Activated naive CD8-positive, alpha-beta T cell treated with anti-CD3 and anti-CD28 coated beads, Interleukin-2, amount 10 ng/mL, durations not matched to agents 7 days and 5 days (primary cell): ENCODE results near the gene C1orf21. TPM values are rescaled to one million over a fixed set of nuclear protein-coding genes. Genes with fewer than 3 reads are reported as not detected.
A peak's percentile ranks its signal among the peaks of the same experiment; 100 is the strongest.
"Not testable (repeated sequence)": the region's sequence is repeated elsewhere in the genome, so short reads cannot be mapped to it uniquely, and the experiment has no call there.

Experiments used
- ATAC-seq: fragments of 150-1000 bp; cut with Tn5 transposase; one replicate; pipeline ENCODE4 v1.10.0; 2021; ENCODE audit warnings: low read depth, moderate library complexity
- POLR2A ChIA-PET: fragments of 350-600 bp; sonication (Branson Sonifier 250); formaldehyde crosslinking; loops from one replicate; lab custom pipeline; 2021; ENCODE audit warnings: antibody characterized with exemption; lab: Charles Lee
- DNase-seq: peaks from one replicate; pipeline ENCODE4 v3.0.0; 2021
- H3K27ac Mint-ChIP-seq: one replicate; pipeline ENCODE4 v1.8.0; 2022; ENCODE audit warnings: mild to moderate bottlenecking, mixed read lengths
- H3K27me3 Mint-ChIP-seq: one replicate; pipeline ENCODE4 v1.8.0; 2022; ENCODE audit warnings: mild to moderate bottlenecking, moderate library complexity, mixed read lengths
- H3K36me3 Mint-ChIP-seq: one replicate; pipeline ENCODE4 v1.8.0; 2021; ENCODE audit warnings: mild to moderate bottlenecking, mixed read lengths
- H3K4me1 Mint-ChIP-seq: one replicate; pipeline ENCODE4 v1.8.0; 2021; ENCODE audit warnings: mixed read lengths
- H3K4me3 Mint-ChIP-seq: one replicate; pipeline ENCODE4 v1.8.0; 2022; ENCODE audit warnings: mild to moderate bottlenecking, moderate library complexity, mixed read lengths
- H3K9me3 Mint-ChIP-seq: one replicate; pipeline ENCODE4 v1.8.0; 2021; ENCODE audit warnings: mixed read lengths
- total RNA-seq, 2 experiments: library from RNA; stranded (reverse); gene quantifications; one replicate each; pipeline ENCODE4 v1.2.3, GENCODE V29; 2021

The C1orf21 gene
- total RNA-seq: 10 to 100 TPM in 1 of 2 experiments, 1 to 10 TPM in 1; 9.4 to 12.9 TPM

GRCh38 chr1:184386312-184387068 lies at the start of gene C1orf21:
Gene C1orf21, plus strand, starts transcription at chr1:184387029. Its CDS starts 90,481 bp downstream, at chr1:184477510.
- POLR2A ChIA-PET: interaction anchor here (0.6 to 1.3 kb wide), 3 partner anchors 8 to 44 kb away, joined by 3 to 5 read pairs (median 4); no protein-coding TSS in a partner anchor
- H3K27me3 Mint-ChIP-seq: peaks cover 78% of the 10 kb centered on the region
- H3K9me3 Mint-ChIP-seq: no peaks in the 10 kb centered on the region
- H3K4me1 Mint-ChIP-seq: peaks cover 10% of the 10 kb centered on the region
- peak; percentile 81 for DNase-seq
- no peaks in the 10 kb centered on the region for H3K36me3 Mint-ChIP-seq
- H3K4me3 Mint-ChIP-seq: peak within 1 kb of the TSS; percentile 88
- ATAC-seq: peak; percentile 89
- peak within 1 kb of the TSS; percentile 60 for H3K27ac Mint-ChIP-seq

GRCh38 chr1:184337865-184338264 lies 49.0 kb upstream of the C1orf21 start:
- H3K27me3 Mint-ChIP-seq, POLR2A ChIA-PET, ATAC-seq, H3K4me1 Mint-ChIP-seq, H3K4me3 Mint-ChIP-seq, H3K36me3 Mint-ChIP-seq, DNase-seq, H3K9me3 Mint-ChIP-seq, H3K27ac Mint-ChIP-seq: not testable (repeated sequence)

- POLR2A ChIA-PET: no interaction called here
- Mint-ChIP-seq H3K4me3 (no peak overlapping the region), H3K27me3 (peaks cover 2% of the 10 kb centered on the region), H3K36me3 (no peaks in the 10 kb centered on the region), H3K27ac (no peak overlapping the region), H3K4me1 (no peaks in the 10 kb centered on the region), H3K9me3 (no peaks in the 10 kb centered on the region)
- no peak for ATAC-seq
- no peak for DNase-seq
These were observed 45.8 kb upstream of the C1orf21 start for GRCh38 chr1:184340984-184341383.

GRCh38 chr1:184350573-184350972 lies 36.3 kb upstream of the C1orf21 start:
- no peak for ATAC-seq
- H3K9me3 Mint-ChIP-seq: no peaks in the 10 kb centered on the region
- H3K27ac Mint-ChIP-seq: no peak overlapping the region
- no peak for DNase-seq
- no peak overlapping the region for H3K4me3 Mint-ChIP-seq
- POLR2A ChIA-PET: no interaction called here
- no peaks in the 10 kb centered on the region for H3K4me1 Mint-ChIP-seq
- H3K36me3 Mint-ChIP-seq: no peaks in the 10 kb centered on the region
- H3K27me3 Mint-ChIP-seq: peaks cover 7% of the 10 kb centered on the region

- Mint-ChIP-seq H3K27me3 (peaks cover 10% of the 10 kb centered on the region), H3K9me3 (no peaks in the 10 kb centered on the region), H3K4me1 (no peaks in the 10 kb centered on the region), H3K36me3 (no peaks in the 10 kb centered on the region), H3K27ac (no peak overlapping the region), H3K4me3 (no peak overlapping the region)
- no peak for DNase-seq
- ATAC-seq: no peak
- POLR2A ChIA-PET: no interaction called here
These were observed 35.3 kb upstream of the C1orf21 start for GRCh38 chr1:184351416-184351975.

- Mint-ChIP-seq H3K9me3 (no peaks in the 10 kb centered on the region), H3K27ac (no peak overlapping the region), H3K27me3 (peaks cover 10% of the 10 kb centered on the region), H3K36me3 (no peaks in the 10 kb centered on the region), H3K4me3 (no peak overlapping the region), H3K4me1 (no peaks in the 10 kb centered on the region)
- DNase-seq: no peak
- ATAC-seq: no peak
- POLR2A ChIA-PET: no interaction called here
These were observed 34.1 kb upstream of the C1orf21 start for GRCh38 chr1:184352776-184353175.

- ATAC-seq (no peak), DNase-seq (no peak)
- H3K27me3 Mint-ChIP-seq: peaks cover 10% of the 10 kb centered on the region
- no peak overlapping the region for H3K4me3 Mint-ChIP-seq
- H3K4me1 Mint-ChIP-seq: no peaks in the 10 kb centered on the region
- H3K9me3 Mint-ChIP-seq: no peaks in the 10 kb centered on the region
- no peaks in the 10 kb centered on the region for H3K36me3 Mint-ChIP-seq
- no peak overlapping the region for H3K27ac Mint-ChIP-seq
- POLR2A ChIA-PET: no interaction called here
These were observed 32.1 kb upstream of the C1orf21 start for GRCh38 chr1:184354719-184355118.

- Mint-ChIP-seq H3K36me3 (no peaks in the 10 kb centered on the region), H3K4me3 (no peak overlapping the region), H3K4me1 (no peaks in the 10 kb centered on the region), H3K27ac (no peak overlapping the region), H3K27me3 (peaks cover 13% of the 10 kb centered on the region), H3K9me3 (no peaks in the 10 kb centered on the region)
- POLR2A ChIA-PET: no interaction called here
- ATAC-seq (no peak), DNase-seq (no peak)
These were observed 29.9 kb upstream of the C1orf21 start for GRCh38 chr1:184356891-184357290.

- POLR2A ChIA-PET: no interaction called here
- DNase-seq: no peak
- no peak for ATAC-seq
- no peaks in the 10 kb centered on the region for H3K36me3 Mint-ChIP-seq
- no peak overlapping the region for H3K27ac Mint-ChIP-seq
- H3K4me1 Mint-ChIP-seq: no peaks in the 10 kb centered on the region
- no peak overlapping the region for H3K4me3 Mint-ChIP-seq
- H3K27me3 Mint-ChIP-seq: peaks cover 8% of the 10 kb centered on the region
- no peaks in the 10 kb centered on the region for H3K9me3 Mint-ChIP-seq
These were observed 28.6 kb upstream of the C1orf21 start for GRCh38 chr1:184358256-184358655.

GRCh38 chr1:184359909-184360308 lies 26.9 kb upstream of the C1orf21 start:
- H3K9me3 Mint-ChIP-seq: no peaks in the 10 kb centered on the region
- H3K4me3 Mint-ChIP-seq: no peak overlapping the region
- H3K4me1 Mint-ChIP-seq: no peaks in the 10 kb centered on the region
- no peaks in the 10 kb centered on the region for H3K36me3 Mint-ChIP-seq
- H3K27ac Mint-ChIP-seq: no peak overlapping the region
- H3K27me3 Mint-ChIP-seq: peaks cover 10% of the 10 kb centered on the region
- DNase-seq: no peak
- POLR2A ChIA-PET: no interaction called here
- no peak for ATAC-seq

GRCh38 chr1:184362876-184363275 lies 24.0 kb upstream of the C1orf21 start:
- no peak for ATAC-seq

GRCh38 chr1:184365699-184366098 lies 21.1 kb upstream of the C1orf21 start:
- POLR2A ChIA-PET: no interaction called here
- Mint-ChIP-seq H3K27ac (no peak overlapping the region), H3K27me3 (peaks cover 5% of the 10 kb centered on the region), H3K4me3 (no peak overlapping the region), H3K36me3 (no peaks in the 10 kb centered on the region), H3K4me1 (no peaks in the 10 kb centered on the region), H3K9me3 (no peaks in the 10 kb centered on the region)
- no peak for DNase-seq
- ATAC-seq: no peak

More at GRCh38 chr1:184362876-184363275, 24.0 kb upstream of the C1orf21 start:
- POLR2A ChIA-PET: no interaction called here
- Mint-ChIP-seq H3K9me3 (no peaks in the 10 kb centered on the region), H3K27me3 (peaks cover 5% of the 10 kb centered on the region), H3K4me1 (no peaks in the 10 kb centered on the region), H3K36me3 (no peaks in the 10 kb centered on the region), H3K4me3 (no peak overlapping the region), H3K27ac (no peak overlapping the region)
- DNase-seq: no peak

GRCh38 chr1:184366997-184367396 lies 19.8 kb upstream of the C1orf21 start:
- POLR2A ChIA-PET: no interaction called here
- Mint-ChIP-seq H3K4me3 (no peak overlapping the region), H3K4me1 (no peaks in the 10 kb centered on the region), H3K36me3 (no peaks in the 10 kb centered on the region), H3K27ac (no peak overlapping the region), H3K9me3 (no peaks in the 10 kb centered on the region), H3K27me3 (peaks cover 7% of the 10 kb centered on the region)
- ATAC-seq (no peak), DNase-seq (no peak)

- H3K4me1 Mint-ChIP-seq: no peaks in the 10 kb centered on the region
- H3K9me3 Mint-ChIP-seq: no peaks in the 10 kb centered on the region
- POLR2A ChIA-PET: no interaction called here
- no peaks in the 10 kb centered on the region for H3K36me3 Mint-ChIP-seq
- no peak for ATAC-seq
- no peak overlapping the region for H3K4me3 Mint-ChIP-seq
- peaks cover 7% of the 10 kb centered on the region for H3K27me3 Mint-ChIP-seq
- H3K27ac Mint-ChIP-seq: no peak overlapping the region
- no peak for DNase-seq
These were observed 19.3 kb upstream of the C1orf21 start for GRCh38 chr1:184367427-184368038.
